NCI-H1930 (cell line): ENCODE data around the gene PPFIBP2.

Experiments used
- DNase-seq, 2 experiments: peaks; one replicate each; lab custom pipeline; 2025; lab: John Stamatoyannopoulos, UW

PPFIBP2 gene

GRCh38 chr11:7513234-7514098, at the start of gene PPFIBP2:
PPFIBP2 (plus strand) TSS chr11:7513999; CDS start chr11:7549476, 35,477 bp downstream.
- peak; percentile 67 to 79 for DNase-seq

GRCh38 chr11:7467652-7468051, 46.1 kb upstream of the PPFIBP2 start:
- no peak for DNase-seq

GRCh38 chr11:7469351-7469865, 44.4 kb upstream of the PPFIBP2 start:
- DNase-seq = no peak

- DNase-seq = no peak
These were observed 42.7 kb upstream of the PPFIBP2 start for GRCh38 chr11:7471071-7471470.

GRCh38 chr11:7473717-7474116, 40.1 kb upstream of the PPFIBP2 start:
- no peak for DNase-seq

- DNase-seq = no peak
These were observed 33.7 kb upstream of the PPFIBP2 start for GRCh38 chr11:7480113-7480512.

GRCh38 chr11:7484131-7484530, 29.7 kb upstream of the PPFIBP2 start:
- no peak for DNase-seq

GRCh38 chr11:7484645-7485044, 29.2 kb upstream of the PPFIBP2 start:
- DNase-seq = no peak

GRCh38 chr11:7485186-7486097, 28.4 kb upstream of the PPFIBP2 start, which contains the start of gene OLFML1:
OLFML1 (plus strand) TSS chr11:7485506; CDS start chr11:7485876, 370 bp downstream.
- no peak for DNase-seq

- no peak for DNase-seq
These were observed 27.6 kb upstream of the PPFIBP2 start for GRCh38 chr11:7486098-7486780.

- DNase-seq = no peak
These were observed 27.0 kb upstream of the PPFIBP2 start for GRCh38 chr11:7486781-7487140.

- DNase-seq = no peak
These were observed 26.4 kb upstream of the PPFIBP2 start for GRCh38 chr11:7487360-7487759.

- DNase-seq = no peak
These were observed 25.1 kb upstream of the PPFIBP2 start for GRCh38 chr11:7488681-7489080.

GRCh38 chr11:7489376-7489775, 24.4 kb upstream of the PPFIBP2 start:
- DNase-seq = no peak

- no peak for DNase-seq
These were observed 23.7 kb upstream of the PPFIBP2 start for GRCh38 chr11:7490054-7490453.

GRCh38 chr11:7490535-7490934, 23.3 kb upstream of the PPFIBP2 start:
- DNase-seq = no peak

GRCh38 chr11:7492253-7492652, 21.5 kb upstream of the PPFIBP2 start:
- no peak for DNase-seq

GRCh38 chr11:7493670-7494069, 20.1 kb upstream of the PPFIBP2 start:
- no peak for DNase-seq

GRCh38 chr11:7494086-7494745, 19.6 kb upstream of the PPFIBP2 start:
- DNase-seq = no peak

GRCh38 chr11:7495882-7496551, 17.8 kb upstream of the PPFIBP2 start:
- DNase-seq = no peak

- DNase-seq = no peak
These were observed 15.6 kb upstream of the PPFIBP2 start for GRCh38 chr11:7498193-7498592.
